ENCODE data around the gene RYR1.

Gene RYR1

GRCh38 chr19:38429055-38429810 lies 4.3 kb upstream of the RYR1 start:
- peaks cover 7% of the 10 kb centered on the region for H3K4me1 ChIP-seq (ENCODE audit: insufficient read depth, insufficient read length)

GRCh38 chr19:38429811-38430156 lies 3.7 kb upstream of the RYR1 start:
- peaks cover 3% of the 10 kb centered on the region for H3K27me3 ChIP-seq (ENCODE audit: insufficient read depth, insufficient read length)
- TF ChIP-seq SUZ12 (IDR thresholded peaks at IDR 0.05; ENCODE audit: extremely low read depth, insufficient read depth, insufficient read length) (no peak), ZNF274 (IDR thresholded peaks at IDR 0.05; ENCODE audit: low read depth, low read length) (no peak), YY1 (IDR thresholded peaks at IDR 0.05; ENCODE audit: insufficient read depth, insufficient read length) (no peak)
- DNase-seq (ENCODE audit: low read depth, low spot score) = no peak
- no peaks in the 10 kb centered on the region for H3K9me3 ChIP-seq (ENCODE audit: insufficient read depth, low read length)
- H3K4me3 ChIP-seq (ENCODE audit: insufficient read length, low read depth) = no peak overlapping the region
- H3K4me1 ChIP-seq (ENCODE audit: insufficient read depth, insufficient read length) = peaks cover 7% of the 10 kb centered on the region
- H3K36me3 ChIP-seq (ENCODE audit: insufficient read depth, insufficient read length, low read length) = no peaks in the 10 kb centered on the region
- no peak overlapping the region for H3K9ac ChIP-seq (ENCODE audit: insufficient read length, low read depth)

More at GRCh38 chr19:38429055-38429810, 4.3 kb upstream of the RYR1 start:
- no peak overlapping the region for H3K4me3 ChIP-seq (ENCODE audit: insufficient read length, low read depth)
- no peaks in the 10 kb centered on the region for H3K36me3 ChIP-seq (ENCODE audit: insufficient read depth, insufficient read length, low read length)
- DNase-seq (ENCODE audit: low read depth, low spot score) = no peak
- peaks cover 3% of the 10 kb centered on the region for H3K27me3 ChIP-seq (ENCODE audit: insufficient read depth, insufficient read length)
- no peak for TF ChIP-seq ZNF274 (IDR thresholded peaks at IDR 0.05; ENCODE audit: low read depth, low read length)
- no peak for TF ChIP-seq YY1 (IDR thresholded peaks at IDR 0.05; ENCODE audit: insufficient read depth, insufficient read length)
- no peak for TF ChIP-seq SUZ12 (IDR thresholded peaks at IDR 0.05; ENCODE audit: extremely low read depth, insufficient read depth, insufficient read length)
- H3K9ac ChIP-seq (ENCODE audit: insufficient read length, low read depth) = no peak overlapping the region
- no peaks in the 10 kb centered on the region for H3K9me3 ChIP-seq (ENCODE audit: insufficient read depth, low read length)

- Histone ChIP-seq H3K9me3 (ENCODE audit: insufficient read depth, low read length) (no peaks in the 10 kb centered on the region), H3K4me1 (ENCODE audit: insufficient read depth, insufficient read length) (peaks cover 5% of the 10 kb centered on the region), H3K9ac (ENCODE audit: insufficient read length, low read depth) (no peak overlapping the region), H3K4me3 (ENCODE audit: insufficient read length, low read depth) (no peak overlapping the region), H3K27me3 (ENCODE audit: insufficient read depth, insufficient read length) (peaks cover 3% of the 10 kb centered on the region), H3K36me3 (ENCODE audit: insufficient read depth, insufficient read length, low read length) (no peaks in the 10 kb centered on the region)
- TF ChIP-seq YY1 (IDR thresholded peaks at IDR 0.05; ENCODE audit: insufficient read depth, insufficient read length) (no peak), SUZ12 (IDR thresholded peaks at IDR 0.05; ENCODE audit: extremely low read depth, insufficient read depth, insufficient read length) (no peak), ZNF274 (IDR thresholded peaks at IDR 0.05; ENCODE audit: low read depth, low read length) (no peak)
- DNase-seq (ENCODE audit: low read depth, low spot score) = no peak
Measured at GRCh38 chr19:38430931-38431330, 2.6 kb upstream of the RYR1 start.

- Histone ChIP-seq H3K27me3 (ENCODE audit: insufficient read depth, insufficient read length) (peaks cover 3% of the 10 kb centered on the region), H3K9ac (ENCODE audit: insufficient read length, low read depth) (peak overlapping the region; percentile 44), H3K4me3 (ENCODE audit: insufficient read length, low read depth) (peak overlapping the region; percentile 39), H3K36me3 (ENCODE audit: insufficient read depth, insufficient read length, low read length) (no peaks in the 10 kb centered on the region), H3K9me3 (ENCODE audit: insufficient read depth, low read length) (no peaks in the 10 kb centered on the region), H3K4me1 (ENCODE audit: insufficient read depth, insufficient read length) (peaks cover 5% of the 10 kb centered on the region)
- no peak for DNase-seq (ENCODE audit: low read depth, low spot score)
- no peak for TF ChIP-seq YY1 (IDR thresholded peaks at IDR 0.05; ENCODE audit: insufficient read depth, insufficient read length)
- TF ChIP-seq ZNF274 (IDR thresholded peaks at IDR 0.05; ENCODE audit: low read depth, low read length) = no peak
- no peak for TF ChIP-seq SUZ12 (IDR thresholded peaks at IDR 0.05; ENCODE audit: extremely low read depth, insufficient read depth, insufficient read length)
Measured at GRCh38 chr19:38434549-38435051, 1.1 kb downstream of the RYR1 start.

GRCh38 chr19:38437295-38437694 lies 3.8 kb downstream of the RYR1 start:
- no peak for DNase-seq (ENCODE audit: low read depth, low spot score)
- no peaks in the 10 kb centered on the region for H3K9me3 ChIP-seq (ENCODE audit: insufficient read depth, low read length)
- no peaks in the 10 kb centered on the region for H3K36me3 ChIP-seq (ENCODE audit: insufficient read depth, insufficient read length, low read length)
- peaks cover 3% of the 10 kb centered on the region for H3K27me3 ChIP-seq (ENCODE audit: insufficient read depth, insufficient read length)
- peaks cover 5% of the 10 kb centered on the region for H3K4me1 ChIP-seq (ENCODE audit: insufficient read depth, insufficient read length)
- no peak for TF ChIP-seq SUZ12 (IDR thresholded peaks at IDR 0.05; ENCODE audit: extremely low read depth, insufficient read depth, insufficient read length)
- TF ChIP-seq YY1 (IDR thresholded peaks at IDR 0.05; ENCODE audit: insufficient read depth, insufficient read length) = no peak
- TF ChIP-seq ZNF274 (IDR thresholded peaks at IDR 0.05; ENCODE audit: low read depth, low read length) = no peak
- H3K4me3 ChIP-seq (ENCODE audit: insufficient read length, low read depth) = no peak overlapping the region
- H3K9ac ChIP-seq (ENCODE audit: insufficient read length, low read depth) = no peak overlapping the region

GRCh38 chr19:38437917-38438316 lies 4.4 kb downstream of the RYR1 start:
- Histone ChIP-seq H3K4me1 (ENCODE audit: insufficient read depth, insufficient read length) (peaks cover 5% of the 10 kb centered on the region), H3K4me3 (ENCODE audit: insufficient read length, low read depth) (no peak overlapping the region), H3K9me3 (ENCODE audit: insufficient read depth, low read length) (no peaks in the 10 kb centered on the region), H3K27me3 (ENCODE audit: insufficient read depth, insufficient read length) (peaks cover 3% of the 10 kb centered on the region), H3K9ac (ENCODE audit: insufficient read length, low read depth) (no peak overlapping the region), H3K36me3 (ENCODE audit: insufficient read depth, insufficient read length, low read length) (no peaks in the 10 kb centered on the region)
- TF ChIP-seq YY1 (IDR thresholded peaks at IDR 0.05; ENCODE audit: insufficient read depth, insufficient read length) = no peak
- no peak for TF ChIP-seq ZNF274 (IDR thresholded peaks at IDR 0.05; ENCODE audit: low read depth, low read length)
- no peak for TF ChIP-seq SUZ12 (IDR thresholded peaks at IDR 0.05; ENCODE audit: extremely low read depth, insufficient read depth, insufficient read length)
- no peak for DNase-seq (ENCODE audit: low read depth, low spot score)

GRCh38 chr19:38440592-38440991 lies 7.1 kb downstream of the RYR1 start:
- H3K4me1 ChIP-seq (ENCODE audit: insufficient read depth, insufficient read length) = no peaks in the 10 kb centered on the region
- no peaks in the 10 kb centered on the region for H3K27me3 ChIP-seq (ENCODE audit: insufficient read depth, insufficient read length)
- H3K9ac ChIP-seq (ENCODE audit: insufficient read length, low read depth) = no peak overlapping the region
- DNase-seq (ENCODE audit: low read depth, low spot score) = no peak
- H3K4me3 ChIP-seq (ENCODE audit: insufficient read length, low read depth) = no peak overlapping the region
- no peak for TF ChIP-seq ZNF274 (IDR thresholded peaks at IDR 0.05; ENCODE audit: low read depth, low read length)
- no peak for TF ChIP-seq YY1 (IDR thresholded peaks at IDR 0.05; ENCODE audit: insufficient read depth, insufficient read length)
- no peak for TF ChIP-seq SUZ12 (IDR thresholded peaks at IDR 0.05; ENCODE audit: extremely low read depth, insufficient read depth, insufficient read length)
- no peaks in the 10 kb centered on the region for H3K9me3 ChIP-seq (ENCODE audit: insufficient read depth, low read length)
- no peaks in the 10 kb centered on the region for H3K36me3 ChIP-seq (ENCODE audit: insufficient read depth, insufficient read length, low read length)

All from NT2/D1 (cell line).